ENCODE data around the gene TLN1.
A peak's percentile ranks its signal among the peaks of the same experiment; 100 is the strongest.

Gene TLN1

DNA sequence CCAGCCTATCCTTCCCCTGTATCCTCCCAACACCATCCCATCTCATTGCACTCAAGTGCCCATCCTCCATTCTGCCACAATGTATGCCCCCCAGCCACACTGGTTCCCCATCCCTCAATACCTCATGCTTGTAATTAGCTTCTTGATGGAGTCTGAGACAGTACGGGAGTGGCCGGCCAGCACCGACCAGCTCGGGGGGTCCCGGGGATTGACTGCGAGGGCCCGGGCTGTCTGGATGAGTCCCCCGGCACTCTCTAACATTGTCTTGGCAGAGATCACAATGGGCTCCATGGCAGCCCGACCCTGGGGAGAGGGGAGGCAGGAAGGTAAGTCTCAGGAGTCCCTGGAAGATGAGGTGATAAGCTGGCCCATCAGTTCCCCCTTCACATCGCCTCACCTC lies 25.0 kb downstream of the TLN1 start:
- no peak for DNase-seq

DNA sequence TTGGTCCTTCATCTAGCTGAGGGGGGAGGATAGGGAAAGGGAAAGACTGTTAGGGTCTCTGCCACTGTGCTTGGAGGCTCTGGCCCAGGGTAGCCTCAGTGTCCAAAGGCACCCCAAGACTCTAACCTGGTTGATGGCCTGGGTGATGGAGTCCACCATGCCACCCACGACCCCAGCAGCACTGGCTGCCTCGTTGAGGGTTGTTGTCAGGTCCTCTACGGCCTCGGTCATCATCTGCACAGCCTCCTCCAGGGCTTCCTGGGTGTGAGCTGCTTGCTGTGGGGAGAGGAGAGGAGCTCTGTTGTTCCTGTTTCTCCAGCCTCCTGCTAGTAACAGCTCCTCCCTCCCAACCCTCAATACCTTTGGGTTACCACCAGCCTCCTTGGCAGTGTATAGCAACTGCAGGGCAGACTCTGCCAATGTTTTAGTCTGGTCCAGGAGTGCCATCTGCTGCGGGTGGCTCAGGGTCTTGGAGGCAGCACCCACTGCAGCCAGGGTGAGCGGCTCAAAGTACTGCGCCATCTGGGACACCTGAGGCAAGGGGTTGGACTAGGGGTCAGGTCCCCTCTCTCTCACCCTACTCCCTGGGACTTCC lies 26.1 kb downstream of the TLN1 start:
- no peak for DNase-seq

DNA sequence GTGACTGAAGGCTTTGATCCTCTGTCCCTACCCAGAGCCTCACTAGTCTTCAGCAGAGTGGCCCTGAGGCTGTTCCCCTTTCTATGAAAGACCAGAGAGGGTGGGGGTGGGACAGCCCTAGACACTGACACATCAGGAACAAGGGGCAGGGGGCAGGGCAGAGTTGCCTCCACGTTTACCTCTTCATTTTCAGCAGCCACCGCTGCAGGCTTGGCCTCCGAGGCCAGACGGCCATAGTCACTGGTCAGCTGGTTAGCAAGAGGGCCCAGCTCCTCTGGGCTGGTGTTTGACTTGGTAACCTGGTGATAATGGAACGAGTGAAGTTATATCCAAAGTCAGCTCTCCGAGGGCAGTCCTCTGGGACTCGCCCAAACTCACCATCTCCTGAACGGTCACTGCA lies 26.6 kb downstream of the TLN1 start:
- DNase-seq: no peak

DNA sequence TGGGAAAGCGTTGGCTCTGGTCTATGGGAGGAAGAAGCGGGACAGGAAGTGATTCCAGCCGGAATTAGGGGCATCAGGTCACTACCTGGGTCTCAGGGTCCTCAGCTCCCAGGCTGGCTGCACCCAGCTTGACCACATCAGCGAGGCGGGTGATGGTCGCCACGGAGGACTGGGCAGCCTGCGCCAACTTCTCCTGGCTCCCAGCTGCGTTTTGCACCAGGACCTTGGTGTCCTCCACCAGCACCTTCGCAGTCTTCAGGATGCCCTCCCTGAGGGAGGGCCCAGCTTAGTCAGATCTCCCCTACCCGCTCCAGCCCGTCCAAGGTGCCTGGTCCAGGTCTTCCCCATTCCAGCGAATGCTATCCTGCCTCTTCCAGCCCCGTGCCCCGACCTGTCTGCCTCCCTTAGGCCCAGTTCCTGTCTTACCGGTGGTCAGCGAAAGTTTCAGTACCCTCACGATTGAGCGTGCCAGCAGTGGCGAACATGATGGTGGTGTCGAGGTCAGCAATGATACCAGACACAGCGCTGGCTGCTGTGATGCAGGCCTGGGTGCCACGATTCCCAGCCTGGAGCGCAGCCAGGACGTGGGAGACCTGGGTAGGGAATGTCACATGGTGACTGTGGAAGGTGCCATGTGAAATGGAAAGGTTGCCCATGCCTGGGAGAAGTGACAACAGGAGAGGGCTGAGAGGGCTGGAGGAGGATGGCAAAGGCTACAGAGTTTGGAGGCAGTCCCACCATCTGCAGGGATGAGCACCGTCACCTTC lies 27.9 kb downstream of the TLN1 start:
- no peak for DNase-seq

DNA sequence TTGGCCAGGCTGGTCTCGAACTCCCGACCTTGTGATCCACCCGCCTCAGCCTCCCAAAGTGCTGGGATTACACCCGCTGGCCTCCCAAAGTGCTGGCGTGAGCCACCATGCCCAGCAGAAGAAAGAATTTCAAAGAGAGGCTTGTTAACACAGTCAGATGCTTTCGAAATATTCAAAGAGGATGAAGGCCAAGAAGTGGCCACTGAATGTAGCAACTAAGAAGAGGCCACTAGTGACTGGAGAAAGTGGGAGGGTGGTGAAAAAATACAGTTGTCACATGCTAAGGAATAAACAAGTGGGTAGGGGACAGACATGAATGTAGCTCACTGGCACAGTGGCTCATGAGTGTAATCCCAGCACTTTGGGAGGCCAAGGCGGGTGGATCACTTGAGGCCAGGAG lies 29.3 kb downstream of the TLN1 start:
- no peak for DNase-seq

DNA sequence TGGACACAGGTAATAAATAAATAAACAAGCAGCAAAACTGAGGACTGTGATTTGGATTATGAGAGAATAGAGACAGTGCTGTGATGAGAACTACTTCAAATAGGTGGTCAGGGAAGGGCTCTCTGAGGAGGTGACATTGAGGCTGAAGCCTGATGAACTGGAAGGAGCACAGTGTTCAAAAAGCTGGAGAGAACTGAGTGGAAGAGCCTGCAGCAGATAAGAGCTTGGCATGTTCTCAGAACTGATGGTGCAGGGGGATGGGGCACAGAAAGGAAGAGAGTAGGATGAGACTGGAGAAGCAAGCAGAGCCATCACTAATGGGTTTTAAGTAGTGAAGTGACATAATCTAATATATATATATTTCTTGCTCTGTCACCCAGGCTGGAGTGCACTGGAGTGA lies 31.1 kb downstream of the TLN1 start:
- no peak for DNase-seq

DNA sequence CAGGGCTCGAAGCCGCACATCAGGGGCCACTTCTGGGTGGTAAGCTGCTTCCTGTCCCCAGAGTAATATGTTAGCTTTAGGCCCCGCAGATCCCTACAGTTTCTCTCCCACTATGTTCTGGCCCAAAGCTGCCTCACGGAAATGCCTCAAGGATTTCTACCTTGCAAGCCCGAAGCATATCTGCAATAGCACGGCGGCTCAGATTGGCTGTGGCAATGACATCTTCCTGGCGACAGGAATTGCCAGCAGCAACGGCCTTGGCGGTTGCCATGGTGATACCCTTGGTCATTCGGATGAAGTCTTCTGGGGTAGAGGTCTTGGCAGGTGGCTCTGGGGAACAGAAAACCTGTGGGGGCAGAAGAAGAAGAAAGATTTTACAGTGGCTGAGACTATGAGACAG lies 32.0 kb downstream of the TLN1 start:
- DNase-seq: no peak

DNA sequence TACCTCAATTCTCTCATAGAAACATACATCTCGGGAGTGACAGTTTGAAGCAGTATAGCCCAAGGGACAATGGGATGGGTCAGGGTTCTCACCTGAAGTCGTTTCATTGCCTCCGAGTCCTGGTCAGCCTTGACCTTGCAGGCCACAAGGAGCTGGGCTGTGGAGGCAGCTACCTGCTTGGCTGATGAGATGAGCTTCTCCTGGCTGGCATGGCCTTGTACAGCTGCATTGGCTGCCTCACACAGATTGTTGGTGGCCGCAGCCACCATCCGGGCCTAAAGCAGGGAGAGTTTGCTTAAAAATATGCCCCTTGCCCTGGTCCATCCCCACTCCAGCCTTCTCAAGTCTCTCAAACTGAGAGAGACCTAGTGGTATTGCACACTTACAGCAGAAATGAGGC lies 33.8 kb downstream of the TLN1 start:
- no peak for DNase-seq

DNA sequence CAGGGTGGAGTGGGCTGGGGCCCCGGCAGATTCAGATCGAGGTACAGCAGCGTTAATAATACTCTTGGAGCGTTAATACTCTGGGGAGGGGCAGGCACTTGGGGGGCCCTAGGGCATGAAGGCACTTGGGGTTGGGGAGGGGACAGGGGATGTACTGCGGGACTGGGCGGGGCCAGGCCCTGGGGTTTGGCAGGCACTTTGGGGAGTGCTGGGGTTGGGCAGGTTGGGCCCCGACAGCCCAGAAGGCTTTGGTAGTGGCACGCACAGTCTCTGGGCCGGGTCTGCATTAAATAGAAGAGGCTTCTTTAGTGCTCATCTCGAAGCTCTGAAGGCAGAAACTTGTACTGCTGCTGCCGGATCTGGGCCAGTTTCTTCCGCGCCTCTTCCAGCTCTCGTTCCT lies 34.5 kb downstream of the TLN1 start:
- no peak for DNase-seq

DNA sequence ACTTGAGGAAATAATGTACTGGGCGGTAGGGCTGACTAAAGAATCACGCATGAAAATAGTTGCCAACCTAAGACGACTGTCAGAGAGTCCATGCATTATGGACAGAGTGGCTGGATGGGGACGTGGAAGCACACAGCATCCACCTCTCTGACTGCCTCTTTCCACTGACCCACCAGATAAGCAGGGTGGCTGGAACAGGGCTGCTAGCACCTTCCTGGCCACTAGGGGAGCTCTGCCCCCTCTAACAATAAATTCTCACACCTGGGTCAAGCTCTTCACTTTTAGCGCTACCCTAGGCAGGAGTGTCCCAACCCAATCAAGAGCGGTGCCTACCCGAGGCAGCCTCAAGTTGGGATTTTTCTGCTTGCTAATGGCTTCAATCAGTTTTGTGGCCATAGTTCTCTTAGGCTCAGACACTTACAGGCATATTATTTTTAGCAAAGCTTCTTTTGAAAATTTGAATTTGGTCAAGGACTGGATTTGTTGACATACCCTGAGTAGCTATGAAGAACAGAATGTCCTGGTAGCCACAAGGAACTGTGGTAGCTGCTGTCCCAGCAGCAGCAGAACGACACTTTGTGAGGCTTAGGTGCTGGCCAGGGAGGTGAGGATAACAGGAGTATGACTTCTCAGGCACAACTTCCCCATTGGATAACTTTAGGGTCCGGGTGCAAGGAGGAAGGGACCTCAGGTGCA lies 35.3 kb downstream of the TLN1 start:
- peak; percentile 32 for DNase-seq

DNA sequence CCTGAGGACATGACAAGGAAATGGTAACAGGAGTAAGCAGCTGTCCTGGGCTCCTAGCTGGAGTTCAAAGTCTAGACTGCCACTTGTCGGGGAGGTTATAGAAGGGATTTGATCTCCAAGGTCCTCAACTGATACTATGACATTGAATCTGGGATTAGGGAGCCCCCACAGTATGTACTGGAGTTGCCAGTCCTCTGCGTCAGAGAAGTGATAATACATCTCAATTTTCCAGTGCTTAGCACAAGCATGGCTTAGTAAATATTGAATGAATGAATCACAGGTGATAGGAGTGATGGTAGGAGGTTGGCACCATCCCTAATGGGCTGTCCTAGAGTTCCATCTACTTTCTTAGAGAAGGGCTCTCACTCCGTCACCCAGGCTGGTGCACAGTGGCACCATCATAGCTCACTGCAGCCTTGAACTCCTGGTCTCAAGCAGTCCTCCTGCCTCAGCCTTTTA lies 36.0 kb downstream of the TLN1 start:
- DNase-seq: no peak

DNA sequence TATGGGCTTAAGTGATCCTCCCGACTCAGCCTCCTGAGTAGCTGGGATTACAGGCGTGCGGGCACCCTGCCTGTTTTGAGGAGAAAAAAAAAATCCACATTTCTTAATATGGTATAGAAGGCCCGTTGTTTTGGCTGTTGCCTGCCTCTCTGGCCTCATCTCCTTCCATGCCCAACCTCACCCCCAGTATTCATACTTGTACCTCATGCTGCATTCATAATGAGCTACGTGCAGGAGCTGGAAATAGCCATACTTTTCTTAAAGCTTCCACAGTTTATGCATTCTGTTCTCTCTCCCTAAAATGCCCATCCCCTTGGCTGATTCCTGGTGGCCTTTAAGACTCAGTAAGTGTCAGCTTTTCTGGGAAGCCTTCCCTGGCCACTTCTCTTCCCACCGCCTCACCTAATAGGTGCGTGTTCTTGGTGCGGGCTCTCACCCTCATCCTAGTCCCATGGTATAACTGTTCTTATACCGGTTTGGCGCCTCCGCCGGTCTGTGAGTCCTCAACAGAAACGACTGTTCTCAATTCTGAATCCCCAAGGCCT lies 40.2 kb downstream of the TLN1 start:
- no peak for DNase-seq

DNA sequence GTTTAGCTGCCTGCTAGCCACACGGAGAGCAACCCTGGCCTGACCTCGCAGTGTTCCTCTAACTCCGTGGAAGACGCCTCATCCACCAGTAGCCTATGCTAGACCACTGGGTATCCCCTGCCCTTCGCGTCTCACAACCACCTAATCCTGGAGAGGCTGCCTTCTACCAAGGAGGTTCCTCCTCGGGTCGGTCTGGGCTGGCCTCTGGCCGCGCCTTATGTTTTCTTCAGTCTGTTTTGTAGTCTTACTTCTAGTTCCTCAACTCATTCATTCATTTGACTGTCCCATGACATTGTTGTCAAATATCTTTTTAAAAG lies 40.7 kb downstream of the TLN1 start:
- DNase-seq: no peak

DNA sequence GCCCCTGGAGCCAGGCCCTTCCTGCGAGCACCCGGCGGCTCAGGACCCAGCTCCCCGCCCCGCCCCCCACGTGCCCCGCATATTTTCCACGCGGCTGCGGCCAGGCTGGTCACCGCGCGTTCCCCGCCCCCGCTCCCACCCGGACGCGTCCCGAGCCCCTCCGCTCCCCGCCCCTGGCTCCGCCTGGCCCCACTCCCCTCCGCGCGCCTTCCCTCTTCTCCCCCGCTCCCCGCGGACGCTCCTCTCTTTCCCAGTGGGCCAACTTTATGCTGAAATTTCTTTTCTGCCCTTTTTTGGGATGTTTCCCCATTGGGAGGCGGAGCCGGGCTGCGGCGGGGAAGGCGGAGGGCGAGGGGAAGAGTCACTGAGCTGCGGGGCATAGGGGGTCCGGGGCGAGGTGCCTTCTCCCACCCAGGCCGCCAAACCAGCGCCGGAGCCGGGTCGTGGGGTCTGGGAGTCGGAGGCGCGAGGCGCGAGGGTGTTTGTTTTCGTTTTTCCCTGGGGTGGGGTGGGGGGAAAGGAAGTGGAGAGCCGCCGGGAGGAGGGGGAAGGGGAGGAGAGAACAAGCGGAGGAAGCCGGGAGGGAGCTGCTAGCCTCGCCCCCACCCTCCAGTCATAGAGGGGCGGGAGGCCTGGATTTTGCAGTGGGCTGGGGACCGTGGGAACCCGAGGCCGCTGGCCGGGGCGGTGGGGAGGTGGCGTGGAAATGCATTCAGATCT lies 41.2 kb downstream of the TLN1 start:
- peak; percentile 93 for DNase-seq

DNA sequence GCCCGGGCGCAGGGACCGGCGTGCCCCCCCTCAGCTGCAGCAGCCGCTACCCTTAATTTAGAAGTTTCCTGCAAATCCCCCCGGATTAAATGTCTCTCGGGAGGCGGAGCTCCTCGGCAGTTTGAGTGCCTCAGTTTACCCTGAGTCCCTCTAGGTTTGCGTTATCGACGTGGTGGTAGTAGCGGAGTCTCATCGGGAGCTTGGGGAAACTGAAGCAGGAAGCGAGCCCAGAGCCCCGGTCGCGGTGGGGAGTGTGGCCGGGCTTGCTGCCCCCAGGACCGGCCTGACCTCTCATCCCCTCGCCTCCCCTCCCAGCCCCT lies 41.7 kb downstream of the TLN1 start:
- DNase-seq: no peak

DNA sequence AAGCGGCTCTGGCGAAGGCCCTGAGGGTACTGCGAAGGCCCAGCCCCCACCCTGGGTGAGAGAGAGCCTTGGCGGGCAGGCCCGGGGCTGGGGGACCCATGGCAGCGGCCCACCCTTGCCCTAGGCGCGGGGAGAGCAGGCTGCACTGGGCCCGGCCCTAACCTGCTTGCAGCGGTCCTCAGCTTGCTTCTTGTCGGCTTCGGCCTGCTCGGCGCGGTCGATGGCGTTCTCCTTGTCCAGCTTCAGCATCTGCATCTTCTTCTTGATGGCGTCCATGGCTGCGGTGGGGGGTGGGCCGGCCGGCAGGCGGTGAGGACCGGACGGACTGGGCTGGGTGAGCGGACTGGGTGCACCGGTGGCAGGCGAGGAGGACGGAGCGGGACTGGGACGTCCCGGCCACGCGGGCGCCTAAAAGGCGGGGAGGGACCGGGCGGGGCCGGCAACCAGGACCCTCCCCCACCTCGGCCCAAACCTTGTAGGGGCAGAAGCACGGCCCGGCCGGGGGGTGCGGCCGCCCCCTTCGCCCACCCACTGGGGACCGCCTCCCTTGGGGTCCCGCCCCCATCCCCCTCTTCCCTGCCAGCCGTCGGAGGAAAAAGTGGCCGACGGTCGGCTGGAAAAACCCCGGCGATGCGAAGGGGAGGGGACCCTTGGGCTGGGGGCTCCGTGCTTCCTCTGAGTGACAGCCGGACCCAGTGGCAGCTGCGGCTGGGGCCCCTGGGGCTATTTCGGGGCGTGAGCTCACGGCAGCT lies 42.3 kb downstream of the TLN1 start, which contains the start of gene TPM2:
Gene TPM2 (minus strand): TSS at position 384 of the 752 bp plus-strand sequence. CDS start 108 bp downstream, at position 276.
- peak; percentile 96 for DNase-seq

DNA sequence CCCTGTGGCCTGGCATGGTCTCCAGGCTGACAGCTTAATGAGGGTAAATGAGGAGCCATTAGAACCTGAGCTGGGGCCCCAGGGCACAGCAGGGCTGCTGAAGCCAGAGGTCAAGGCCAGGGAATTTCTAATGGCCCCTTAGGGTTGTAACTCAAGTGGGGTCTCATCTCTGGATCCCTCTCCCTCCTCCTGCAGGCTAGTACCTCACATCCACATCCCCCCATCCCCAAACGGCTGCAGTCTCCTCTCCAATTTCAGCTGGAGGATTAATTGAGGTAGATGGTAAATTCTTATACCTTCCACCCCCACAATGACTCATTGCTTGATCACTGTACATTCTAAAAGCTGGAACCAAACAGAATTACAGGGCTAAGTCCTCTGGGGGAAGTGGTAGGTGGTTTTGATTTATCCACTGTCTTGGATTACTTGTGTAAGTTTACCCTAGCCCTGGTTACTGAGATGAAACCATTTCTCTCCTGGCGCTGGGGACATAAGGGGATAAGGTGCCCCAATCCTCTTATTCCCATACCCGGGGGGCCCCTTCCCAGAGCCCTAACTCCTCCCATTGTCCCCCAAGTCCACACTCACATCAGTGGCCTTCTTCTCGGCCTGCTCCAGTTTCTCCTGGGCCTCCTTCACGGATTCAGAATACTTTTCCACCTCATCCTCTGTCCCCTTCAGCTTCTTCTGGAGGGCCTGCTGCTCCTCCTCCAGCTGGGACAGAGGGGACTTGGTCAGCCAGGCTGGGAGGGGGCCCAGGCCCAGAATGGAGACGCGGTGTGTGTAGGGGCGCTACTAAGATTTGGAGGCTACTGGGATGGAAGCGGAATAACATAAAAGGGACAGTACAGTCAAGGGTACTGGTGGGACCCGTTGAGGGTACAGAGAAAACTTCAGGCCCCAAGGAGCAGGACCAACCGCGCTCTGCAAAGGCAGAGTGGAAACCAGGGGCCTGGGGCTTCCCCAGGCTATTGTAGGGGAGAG lies 43.1 kb downstream of the TLN1 start:
- peak; percentile 86 for DNase-seq

DNA sequence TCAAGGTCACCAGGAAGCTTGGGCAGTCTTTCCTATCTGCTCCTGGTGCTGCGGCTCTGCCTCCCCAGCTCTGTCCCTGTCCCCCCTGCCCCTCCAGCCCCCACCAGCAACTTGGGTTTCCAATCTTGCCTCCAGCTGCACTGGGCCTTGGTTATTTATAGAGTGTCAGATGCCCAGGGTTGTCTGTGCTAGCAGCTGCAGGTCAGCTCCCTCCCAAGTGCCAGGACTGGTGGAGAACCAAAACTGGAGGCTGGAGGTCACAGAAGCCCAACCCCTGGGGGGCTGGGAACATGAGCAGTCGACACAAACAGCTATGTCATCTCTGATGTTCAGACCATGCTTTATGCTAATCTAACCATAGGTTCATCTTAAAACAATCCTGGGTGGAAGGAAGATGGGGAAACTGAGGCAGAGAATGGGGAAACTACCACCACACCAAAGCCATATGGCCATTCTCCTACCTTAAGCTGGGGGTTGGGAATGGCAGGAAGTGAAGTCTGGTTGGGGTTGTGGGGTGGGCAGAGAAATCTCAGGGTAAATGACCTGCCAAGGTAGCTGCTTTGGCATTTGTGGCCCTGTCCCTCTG lies 43.9 kb downstream of the TLN1 start:
- no peak for DNase-seq

DNA sequence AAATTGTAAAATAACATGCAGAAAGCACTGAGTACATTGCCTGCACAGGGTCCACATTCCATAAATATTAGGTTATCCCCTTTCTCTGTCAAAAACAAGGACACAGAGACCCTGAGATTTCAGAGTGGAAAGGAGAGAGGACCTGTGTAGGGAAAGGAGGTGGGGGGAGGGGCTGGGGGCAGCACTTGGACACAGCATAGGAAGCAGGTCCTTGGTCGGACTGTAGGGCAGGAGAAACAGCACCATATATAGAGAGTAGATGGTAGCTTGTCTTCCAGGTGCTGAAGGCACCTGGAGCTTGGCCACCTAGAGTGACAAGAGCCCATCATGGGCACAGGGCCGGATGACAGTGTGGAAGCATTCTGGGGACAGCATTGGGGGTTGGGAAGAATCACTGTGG lies 44.7 kb downstream of the TLN1 start:
- DNase-seq: no peak
